ENCODE results near the gene KCNN3.

KCNN3 gene

DNA sequence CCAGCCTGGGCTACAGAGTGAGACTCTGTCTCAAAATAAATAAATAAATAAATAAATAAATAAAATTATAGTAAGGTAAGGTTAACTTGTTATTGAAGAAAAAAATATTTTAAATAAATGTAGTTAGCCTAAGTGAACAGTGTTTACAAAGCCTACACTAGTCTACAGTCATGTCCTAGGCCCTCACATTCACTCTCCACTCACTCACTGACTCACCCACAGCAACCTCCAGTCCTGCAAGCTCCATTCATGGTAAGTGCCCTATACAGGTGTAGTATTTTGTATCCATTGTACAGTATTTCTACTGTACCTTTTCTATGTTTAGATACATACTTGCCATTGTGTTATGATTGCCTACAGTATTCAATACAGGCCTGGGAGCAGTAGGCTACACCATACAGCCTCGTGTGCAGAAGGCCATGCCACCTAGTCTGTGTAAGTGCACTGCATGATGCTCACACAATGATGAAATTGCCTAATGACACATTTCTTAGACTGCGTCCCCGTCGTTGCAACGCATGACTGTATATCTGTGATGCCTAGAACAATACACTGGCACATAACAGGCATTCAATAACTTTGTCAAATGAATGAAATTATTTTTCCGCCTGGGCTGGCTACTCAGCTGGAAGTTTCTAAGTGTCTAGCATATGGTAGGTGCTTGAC, 14.8 kb downstream of the KCNN3 start:
- H3K27ac ChIP-seq = no peak overlapping the region
- TF ChIP-seq, protein P1, sequence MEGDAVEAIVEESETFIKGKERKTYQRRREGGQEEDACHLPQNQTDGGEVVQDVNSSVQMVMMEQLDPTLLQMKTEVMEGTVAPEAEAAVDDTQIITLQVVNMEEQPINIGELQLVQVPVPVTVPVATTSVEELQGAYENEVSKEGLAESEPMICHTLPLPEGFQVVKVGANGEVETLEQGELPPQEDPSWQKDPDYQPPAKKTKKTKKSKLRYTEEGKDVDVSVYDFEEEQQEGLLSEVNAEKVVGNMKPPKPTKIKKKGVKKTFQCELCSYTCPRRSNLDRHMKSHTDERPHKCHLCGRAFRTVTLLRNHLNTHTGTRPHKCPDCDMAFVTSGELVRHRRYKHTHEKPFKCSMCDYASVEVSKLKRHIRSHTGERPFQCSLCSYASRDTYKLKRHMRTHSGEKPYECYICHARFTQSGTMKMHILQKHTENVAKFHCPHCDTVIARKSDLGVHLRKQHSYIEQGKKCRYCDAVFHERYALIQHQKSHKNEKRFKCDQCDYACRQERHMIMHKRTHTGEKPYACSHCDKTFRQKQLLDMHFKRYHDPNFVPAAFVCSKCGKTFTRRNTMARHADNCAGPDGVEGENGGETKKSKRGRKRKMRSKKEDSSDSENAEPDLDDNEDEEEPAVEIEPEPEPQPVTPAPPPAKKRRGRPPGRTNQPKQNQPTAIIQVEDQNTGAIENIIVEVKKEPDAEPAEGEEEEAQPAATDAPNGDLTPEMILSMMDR (IDR thresholded peaks at IDR 0.05) = no peak
- no peak overlapping the region for H3K4me3 ChIP-seq
- no peak for DNase-seq (ENCODE audit: low spot score)

DNA sequence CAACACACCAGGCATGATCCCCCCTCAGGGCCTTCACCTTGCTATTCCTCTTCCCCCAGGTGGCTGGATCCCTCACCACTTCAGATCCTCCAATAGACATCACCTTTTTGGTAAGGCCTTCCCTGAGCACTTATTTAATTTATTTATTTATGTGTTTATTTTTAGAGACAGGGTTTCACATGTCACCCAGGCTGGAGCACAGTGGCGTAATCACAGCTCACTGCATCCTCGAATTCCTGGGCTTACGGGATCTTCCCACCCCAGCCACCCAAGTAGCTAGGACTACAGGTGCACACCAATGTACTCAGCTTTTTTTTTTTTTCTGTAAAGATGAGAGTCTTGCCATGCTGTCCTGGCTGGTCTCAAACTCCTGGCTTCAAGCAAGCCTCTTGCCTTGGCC, 17.2 kb downstream of the KCNN3 start:
- DNase-seq (ENCODE audit: low spot score) = no peak
- TF ChIP-seq, protein P1 (IDR thresholded peaks at IDR 0.05) = no peak
- no peak overlapping the region for H3K27ac ChIP-seq
- H3K4me3 ChIP-seq = no peak overlapping the region

DNA sequence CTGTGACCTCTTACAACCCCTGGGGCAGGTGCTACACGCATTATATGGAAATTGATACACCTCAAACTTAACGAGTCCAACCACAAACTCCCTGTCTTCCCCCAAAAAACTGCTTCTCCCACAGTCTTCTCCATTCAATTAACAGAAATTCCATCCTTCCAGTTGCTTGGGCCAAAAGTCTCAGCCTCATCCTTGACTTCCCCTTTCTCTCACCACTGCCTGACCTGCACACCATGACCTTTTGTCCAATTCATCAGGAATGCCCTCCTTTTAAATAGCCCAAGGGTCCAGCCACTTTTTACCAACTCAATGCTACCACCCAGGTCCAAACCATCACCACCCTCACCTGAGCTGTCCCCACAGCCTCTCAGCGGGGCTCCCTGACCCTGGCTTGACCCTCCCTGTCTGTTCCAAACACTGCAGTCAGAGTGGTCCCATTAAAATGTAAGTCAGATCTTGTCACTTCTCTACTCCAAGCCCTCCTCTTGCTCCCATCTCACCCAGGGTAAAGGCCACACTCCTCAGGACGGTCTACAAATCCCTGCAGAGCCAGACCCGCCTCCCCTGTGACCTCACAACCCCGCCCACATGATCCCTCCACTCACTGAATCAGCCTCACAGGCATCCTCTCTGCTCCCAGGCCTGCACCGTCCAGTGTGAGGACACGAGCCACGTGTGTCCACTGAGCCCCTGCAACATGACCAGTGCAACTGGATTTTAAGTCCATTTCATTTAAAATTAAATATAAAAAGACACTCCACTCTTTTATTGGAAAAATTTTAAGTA, 18.5 kb downstream of the KCNN3 start:
- DNase-seq (ENCODE audit: low spot score) = no peak
- Histone ChIP-seq H3K27ac (no peak overlapping the region), H3K4me3 (no peak overlapping the region)
- TF ChIP-seq, protein P1 (IDR thresholded peaks at IDR 0.05) = no peak

DNA sequence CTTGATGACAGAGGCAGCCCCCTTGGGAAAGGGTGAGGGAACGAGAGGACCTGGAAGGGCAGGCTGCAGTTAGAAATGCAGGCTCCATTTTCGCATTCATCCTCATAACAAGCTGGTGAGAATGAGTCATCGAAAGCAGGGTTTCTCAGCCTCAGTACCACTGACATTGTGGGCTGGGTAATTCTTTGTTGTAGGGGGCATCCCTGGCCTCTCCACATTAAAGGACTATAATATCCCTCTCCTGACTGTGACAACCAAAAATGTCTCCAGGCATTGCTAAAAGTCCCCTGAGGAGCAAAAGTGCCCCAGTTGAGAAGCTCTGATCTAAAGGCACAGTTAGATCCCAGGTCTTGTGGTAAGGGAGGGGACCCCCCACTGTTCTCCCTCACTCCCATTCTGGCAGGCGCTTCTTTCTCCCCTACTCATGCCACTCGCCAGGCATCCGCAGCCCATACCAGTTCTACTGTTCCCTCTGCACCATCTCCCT, 20.4 kb downstream of the KCNN3 start:
- DNase-seq (ENCODE audit: low spot score) = no peak

DNA sequence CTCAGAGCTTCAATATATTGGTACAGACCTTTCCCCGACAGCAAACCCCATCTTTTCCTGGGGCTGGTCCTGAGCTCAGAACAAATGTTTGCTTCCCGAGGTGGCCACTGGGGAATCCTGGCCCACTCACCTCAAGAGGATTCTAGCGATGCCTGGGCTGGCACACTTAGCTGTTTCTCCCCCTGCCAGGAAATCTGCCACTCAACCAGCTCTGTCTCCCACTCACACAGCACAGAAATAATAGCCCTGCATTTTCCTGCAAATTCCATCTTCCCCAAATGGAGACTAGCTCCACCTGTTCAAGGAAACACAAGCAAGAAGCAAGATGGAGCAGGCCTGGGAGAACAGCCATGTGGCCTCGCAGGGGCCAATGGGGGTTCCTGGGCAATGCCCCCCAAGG, 21.1 kb downstream of the KCNN3 start:
- Histone ChIP-seq H3K27ac (no peak overlapping the region), H3K4me3 (no peak overlapping the region)
- DNase-seq (ENCODE audit: low spot score) = no peak
- TF ChIP-seq, protein P1 (IDR thresholded peaks at IDR 0.05) = no peak

More for the DNA sequence above, 20.4 kb downstream of the KCNN3 start:
- Histone ChIP-seq H3K27ac (no peak overlapping the region), H3K4me3 (no peak overlapping the region)
- TF ChIP-seq, protein P1 (IDR thresholded peaks at IDR 0.05) = no peak

DNA sequence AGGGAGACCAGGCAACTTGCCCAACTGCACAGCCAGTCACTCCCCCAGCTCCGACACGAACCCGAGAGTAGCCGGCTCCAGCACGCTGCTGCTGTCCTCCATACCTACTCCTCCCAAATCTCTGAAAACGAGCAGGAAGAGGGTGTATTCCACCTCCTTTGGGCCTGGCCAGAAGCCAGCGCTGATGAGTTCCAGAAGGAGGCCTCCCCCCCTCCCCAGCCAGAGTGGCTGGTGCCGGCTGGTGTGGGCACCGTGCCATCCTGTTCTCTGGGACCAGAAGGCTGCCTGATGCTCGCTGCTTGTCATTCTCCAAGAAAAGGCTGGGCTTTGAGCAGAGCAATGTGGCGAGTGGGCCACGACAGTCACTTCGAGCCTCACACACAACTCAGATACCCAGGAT, 22.2 kb downstream of the KCNN3 start:
- Histone ChIP-seq H3K27ac (no peak overlapping the region), H3K4me3 (no peak overlapping the region)
- DNase-seq (ENCODE audit: low spot score) = no peak
- TF ChIP-seq, protein P1 (IDR thresholded peaks at IDR 0.05) = no peak
